Uterus (tissue), 2 donors: ENCODE measurements around the gene TM9SF1.

Source experiments
- CTCF ChIP-seq, 4 experiments: fragments of 200-600 bp in 2 of 4; fragments of 450-650 bp in 2 of 4; sonication (generic) in 2 of 4; IDR thresholded peaks; one replicate each; pipeline ENCODE4 v1.5.1; 2016 to 2019; ENCODE audit warnings: antibody characterized with exemption in 4 of 4, mild to moderate bottlenecking in 2 of 4, moderate library complexity in 1 of 4
- POLR2A ChIP-seq, 2 donors: fragments of 450-650 bp; IDR thresholded peaks; one replicate each; pipeline ENCODE4 v1.6.1; 2016; ENCODE audit warnings: antibody characterized with exemption in 2 of 2, mild to moderate bottlenecking in 1 of 2, moderate library complexity in 1 of 2

DNA sequence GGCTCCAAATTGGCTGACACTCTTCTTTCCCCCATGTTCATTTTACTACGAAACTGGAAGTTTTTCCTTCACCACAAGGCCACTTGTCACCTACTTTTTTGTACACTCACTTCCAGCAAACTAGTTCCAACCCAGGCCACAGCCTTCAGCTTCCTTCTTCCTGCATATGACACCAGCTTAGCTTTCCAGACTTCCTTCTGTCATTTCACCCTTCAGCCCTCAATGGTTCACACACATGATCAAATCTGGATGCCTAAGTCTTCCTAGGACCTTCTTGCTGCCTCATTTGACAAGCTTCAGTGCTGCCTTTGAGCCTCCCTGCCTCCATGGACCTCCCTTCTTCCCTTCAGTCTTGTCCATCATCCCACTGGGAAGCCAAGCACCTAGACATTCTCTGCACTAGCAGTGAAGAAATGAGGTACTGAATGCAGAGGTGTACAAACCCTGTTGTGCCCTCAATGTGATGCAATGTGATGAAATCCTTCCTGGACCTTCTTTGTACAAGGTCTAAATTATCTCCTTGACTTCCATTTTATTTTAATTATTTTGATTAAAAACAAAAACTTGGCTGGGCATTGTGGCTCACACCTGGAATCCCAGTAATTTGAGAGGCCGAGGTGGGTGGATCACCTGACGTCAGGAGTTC lies 27.6 kb downstream of the TM9SF1 start:
- TF ChIP-seq POLR2A (IDR thresholded peaks at IDR 0.05) (no peak), CTCF (IDR thresholded peaks at IDR 0.05) (no peak)
